Fibroblast of mammary gland (primary cell): ENCODE measurements around the gene SNTG2.

ENCODE experiments used
- DNase-seq: peaks from one replicate; pipeline ENCODE4 v3.0.0-alpha.2; 2010; ENCODE audit warnings: low read depth
- H3K4me3 ChIP-seq: 2 replicates; pipeline ENCODE4 v1.5.1; 2011; ENCODE audit warnings: low read depth, mild to moderate bottlenecking, low read length, moderate library complexity; ENCODE audit not compliant: control insufficient read depth
- CTCF ChIP-seq: conservative IDR thresholded peaks from 2 replicates; pipeline ENCODE4 v1.5.1; 2011; ENCODE audit warnings: low read depth, low read length, inconsistent platforms; ENCODE audit not compliant: control insufficient read depth, insufficient read depth

Gene SNTG2

GRCh38 chr2:949384-950079 is 1.1 kb upstream of the SNTG2 start:
- H3K4me3 ChIP-seq, result peak overlapping the region; percentile 10
- TF ChIP-seq CTCF, result no peak
- DNase-seq, result no peak

DNA sequence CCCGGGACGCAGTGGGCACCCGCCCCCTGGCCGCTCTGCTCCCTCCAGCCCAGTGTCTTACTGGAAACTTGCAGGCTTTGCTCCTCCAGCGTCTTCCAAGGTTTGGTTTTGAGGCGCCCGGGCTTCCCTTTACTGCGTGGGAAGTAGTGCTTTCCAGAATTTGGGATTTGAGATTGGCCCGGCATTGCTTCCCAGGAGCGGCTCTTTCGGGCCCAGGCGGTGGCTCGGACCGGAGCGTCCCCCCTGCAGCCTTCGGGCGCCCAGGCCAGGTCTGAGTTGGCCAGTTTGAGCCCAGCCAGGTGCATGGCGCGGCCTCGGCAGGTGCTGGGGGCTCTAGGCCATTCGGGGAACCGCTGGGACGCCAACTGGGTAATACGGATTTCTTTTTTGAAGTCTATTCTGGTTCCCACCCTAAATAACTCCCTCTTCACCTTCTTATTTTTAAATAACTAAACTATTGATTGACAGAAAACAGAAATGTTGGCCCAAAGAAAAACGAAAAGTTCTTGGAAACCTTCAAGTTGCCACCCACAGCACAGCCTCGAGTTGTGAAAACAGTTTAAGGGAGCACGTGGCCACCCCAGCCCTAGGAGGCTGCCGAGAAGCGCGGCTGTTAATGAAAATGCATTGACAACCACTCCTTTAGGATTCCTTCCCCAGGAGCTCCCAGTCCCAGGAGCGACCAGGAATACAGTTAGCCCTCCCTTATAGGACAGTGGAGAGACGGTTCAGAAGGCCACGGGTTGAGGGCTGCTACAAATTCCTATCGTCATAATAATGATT is 766 bp downstream of the SNTG2 start:
- DNase-seq, result no peak
- no peak overlapping the region for H3K4me3 ChIP-seq
- no peak for TF ChIP-seq CTCF

DNA sequence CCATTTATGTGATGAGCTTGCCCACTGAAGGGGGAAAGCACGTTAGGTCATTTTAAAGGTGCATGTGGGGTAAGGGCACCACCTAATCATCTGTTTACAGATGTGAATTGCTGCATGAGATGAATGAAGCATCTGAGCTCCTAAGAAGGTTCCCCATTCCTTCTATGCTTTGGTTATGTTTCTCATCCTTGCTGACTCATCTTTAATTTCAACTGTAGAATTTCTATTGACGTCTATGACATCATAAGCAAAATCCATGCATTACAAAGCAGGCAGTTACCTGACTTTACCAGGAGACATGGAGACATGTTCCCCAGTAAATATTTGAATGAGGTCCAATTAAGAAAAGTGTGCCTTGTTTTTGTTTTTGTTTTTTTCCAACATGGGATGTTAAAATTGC is 2.8 kb downstream of the SNTG2 start:
- no peak for TF ChIP-seq CTCF
- H3K4me3 ChIP-seq, result no peak overlapping the region
- DNase-seq, result no peak

- peak; percentile 23 for DNase-seq
- peak; percentile 19 for TF ChIP-seq CTCF
- H3K4me3 ChIP-seq, result no peak overlapping the region
Observed at GRCh38 chr2:953975-954686, 3.5 kb downstream of the SNTG2 start.

- no peak for DNase-seq
- H3K4me3 ChIP-seq, result no peak overlapping the region
- no peak for TF ChIP-seq CTCF
Observed at GRCh38 chr2:954687-955000, 4.0 kb downstream of the SNTG2 start.

- TF ChIP-seq CTCF, result no peak
- no peak overlapping the region for H3K4me3 ChIP-seq
- DNase-seq, result no peak
Observed at GRCh38 chr2:955829-956731, 5.4 kb downstream of the SNTG2 start.
